ENCODE measurements around the gene DENND5B. TPM values are rescaled to one million over a fixed set of nuclear protein-coding genes. Genes with fewer than 3 reads are reported as not detected.

The DENND5B gene
- total RNA-seq, 2 donors from 2014 or later = 31.2 to 37.3 TPM

DNA sequence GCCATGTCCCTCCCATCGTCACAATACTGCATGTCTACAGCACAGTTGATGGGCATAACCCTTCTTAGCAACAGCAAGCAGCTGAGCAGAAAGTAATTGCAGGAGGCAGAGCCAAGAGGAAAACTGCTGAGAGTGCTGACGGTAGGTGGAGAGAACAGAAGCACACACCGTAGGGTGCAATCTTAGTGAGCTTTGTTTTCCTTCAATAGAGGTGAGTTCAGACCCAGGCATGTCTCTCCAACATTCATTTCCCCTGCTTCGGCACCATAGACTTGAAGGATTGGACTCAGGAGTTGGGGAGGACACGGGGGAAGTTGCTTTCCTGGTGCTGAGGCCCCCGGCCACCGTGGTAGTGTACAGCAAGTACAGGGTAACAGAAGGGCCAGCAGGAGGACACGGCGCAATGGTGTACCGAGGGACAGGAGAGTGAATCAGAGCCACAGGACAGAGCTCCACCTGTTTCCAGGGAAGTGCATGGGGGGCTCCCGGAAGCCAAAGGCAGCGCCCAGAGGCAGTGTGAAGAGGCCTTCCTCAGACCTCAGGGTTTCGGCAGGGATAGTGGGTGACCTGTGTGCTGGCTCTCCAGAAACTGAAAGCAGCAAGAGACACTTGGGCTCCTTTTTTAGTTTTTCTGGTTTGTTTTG, 228.7 kb downstream of the DENND5B start:
- Histone ChIP-seq H3K27ac (no peak overlapping the region), H3K4me1 (no peaks in the 10 kb centered on the region), H3K9me3 (no peaks in the 10 kb centered on the region), H3K36me3 (no peaks in the 10 kb centered on the region), H3K4me3 (no peak overlapping the region), H3K27me3 (no peaks in the 10 kb centered on the region)
- TF ChIP-seq, protein P1, sequence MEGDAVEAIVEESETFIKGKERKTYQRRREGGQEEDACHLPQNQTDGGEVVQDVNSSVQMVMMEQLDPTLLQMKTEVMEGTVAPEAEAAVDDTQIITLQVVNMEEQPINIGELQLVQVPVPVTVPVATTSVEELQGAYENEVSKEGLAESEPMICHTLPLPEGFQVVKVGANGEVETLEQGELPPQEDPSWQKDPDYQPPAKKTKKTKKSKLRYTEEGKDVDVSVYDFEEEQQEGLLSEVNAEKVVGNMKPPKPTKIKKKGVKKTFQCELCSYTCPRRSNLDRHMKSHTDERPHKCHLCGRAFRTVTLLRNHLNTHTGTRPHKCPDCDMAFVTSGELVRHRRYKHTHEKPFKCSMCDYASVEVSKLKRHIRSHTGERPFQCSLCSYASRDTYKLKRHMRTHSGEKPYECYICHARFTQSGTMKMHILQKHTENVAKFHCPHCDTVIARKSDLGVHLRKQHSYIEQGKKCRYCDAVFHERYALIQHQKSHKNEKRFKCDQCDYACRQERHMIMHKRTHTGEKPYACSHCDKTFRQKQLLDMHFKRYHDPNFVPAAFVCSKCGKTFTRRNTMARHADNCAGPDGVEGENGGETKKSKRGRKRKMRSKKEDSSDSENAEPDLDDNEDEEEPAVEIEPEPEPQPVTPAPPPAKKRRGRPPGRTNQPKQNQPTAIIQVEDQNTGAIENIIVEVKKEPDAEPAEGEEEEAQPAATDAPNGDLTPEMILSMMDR (IDR thresholded peaks at IDR 0.05) = no peak
- no peak for DNase-seq (ENCODE audit: low spot score)

DNA sequence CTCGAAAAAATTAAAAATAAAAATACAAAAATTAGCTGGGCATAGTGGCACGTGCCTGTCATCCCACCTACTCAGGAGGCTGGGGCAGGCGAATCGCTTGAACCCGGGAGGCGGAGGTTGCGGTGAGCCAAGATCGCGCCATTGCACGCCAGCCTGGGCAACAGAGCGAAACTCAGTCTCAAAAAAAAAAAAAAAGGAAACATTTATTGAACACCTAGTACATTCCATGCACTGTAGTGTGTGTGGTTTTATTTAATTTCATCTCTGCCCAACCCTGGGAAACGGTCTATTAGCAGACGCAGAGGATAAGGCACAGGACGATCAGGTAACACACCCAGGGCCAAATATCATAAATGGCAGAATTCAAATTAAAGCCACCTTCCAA, 229.2 kb downstream of the DENND5B start:
- no peak for DNase-seq (ENCODE audit: low spot score)
- Histone ChIP-seq H3K27me3 (no peaks in the 10 kb centered on the region), H3K4me3 (no peak overlapping the region), H3K9me3 (no peaks in the 10 kb centered on the region), H3K27ac (no peak overlapping the region), H3K4me1 (no peaks in the 10 kb centered on the region), H3K36me3 (no peaks in the 10 kb centered on the region)
- TF ChIP-seq, protein P1 (IDR thresholded peaks at IDR 0.05) = no peak

DNA sequence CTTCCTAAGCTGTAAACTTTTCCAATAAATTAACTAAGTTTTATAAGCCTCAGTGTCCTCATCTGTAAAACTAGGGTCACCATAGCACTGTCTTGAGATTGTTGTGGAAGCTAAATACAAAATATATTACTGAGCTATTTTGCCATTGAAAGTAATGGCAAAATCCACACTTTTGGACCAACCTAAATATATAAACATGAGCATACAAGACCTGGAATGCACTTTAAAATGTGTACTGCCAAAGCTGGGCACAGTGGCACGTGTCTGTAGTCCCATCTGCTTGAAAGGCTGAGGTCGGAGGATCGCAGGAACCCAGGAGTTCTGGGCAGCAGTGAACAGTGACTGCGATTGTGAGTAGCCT, 235.2 kb downstream of the DENND5B start:
- Histone ChIP-seq H3K36me3 (no peaks in the 10 kb centered on the region), H3K4me1 (no peaks in the 10 kb centered on the region), H3K4me3 (no peak overlapping the region), H3K27ac (no peak overlapping the region), H3K27me3 (no peaks in the 10 kb centered on the region), H3K9me3 (no peaks in the 10 kb centered on the region)
- no peak for DNase-seq (ENCODE audit: low spot score)
- TF ChIP-seq, protein P1 (IDR thresholded peaks at IDR 0.05) = no peak

DNA sequence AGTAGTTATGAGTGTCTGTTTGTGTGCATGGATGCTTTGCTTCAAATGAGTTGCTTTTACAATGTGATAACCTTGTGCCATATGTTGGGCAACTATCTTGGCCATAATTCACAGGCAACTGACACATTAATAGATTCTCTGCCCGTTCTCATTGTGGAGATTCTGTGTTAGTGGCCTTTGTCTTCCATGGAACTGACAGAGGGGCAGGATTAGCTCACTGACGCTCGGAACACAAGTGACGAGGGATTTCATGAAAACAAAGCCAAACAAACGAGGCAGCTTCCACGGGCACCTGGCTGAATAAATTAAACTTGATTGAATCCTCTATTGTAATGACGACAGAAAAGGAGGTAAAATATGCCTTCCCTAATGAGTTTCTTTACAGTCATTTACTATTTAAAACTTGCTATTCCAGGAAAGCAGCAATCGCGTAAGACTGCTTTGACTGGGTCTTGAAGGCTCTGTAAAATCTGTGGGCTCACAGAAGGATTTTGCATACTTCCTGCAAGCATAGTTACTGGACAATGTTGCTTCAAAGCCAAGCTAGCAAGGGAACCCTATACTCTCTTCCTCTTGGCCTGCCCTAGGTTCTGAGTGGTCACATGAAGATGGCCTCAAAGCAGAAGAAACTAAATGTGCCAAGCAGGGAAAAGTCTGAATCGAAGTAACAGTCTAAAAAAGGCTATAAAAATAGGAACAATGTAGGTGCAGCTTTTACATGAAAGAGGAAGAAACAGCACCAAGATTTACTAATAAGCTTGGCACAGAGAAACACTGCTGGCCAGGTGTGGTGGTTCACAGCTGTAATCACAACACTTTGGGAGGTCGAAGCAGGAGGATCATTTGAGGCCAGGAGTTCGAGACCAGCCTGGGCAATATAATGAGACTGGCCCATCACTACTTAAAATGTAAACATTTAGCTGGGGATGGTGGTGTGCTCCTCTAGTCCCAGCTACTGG, 236.9 kb downstream of the DENND5B start:
- no peaks in the 10 kb centered on the region for H3K4me1 ChIP-seq
- no peak overlapping the region for H3K27ac ChIP-seq
- DNase-seq (ENCODE audit: low spot score) = no peak
- H3K9me3 ChIP-seq = no peaks in the 10 kb centered on the region
- no peaks in the 10 kb centered on the region for H3K27me3 ChIP-seq
- TF ChIP-seq, protein P1 (IDR thresholded peaks at IDR 0.05) = no peak
- no peak overlapping the region for H3K4me3 ChIP-seq
- H3K36me3 ChIP-seq = no peaks in the 10 kb centered on the region

DNA sequence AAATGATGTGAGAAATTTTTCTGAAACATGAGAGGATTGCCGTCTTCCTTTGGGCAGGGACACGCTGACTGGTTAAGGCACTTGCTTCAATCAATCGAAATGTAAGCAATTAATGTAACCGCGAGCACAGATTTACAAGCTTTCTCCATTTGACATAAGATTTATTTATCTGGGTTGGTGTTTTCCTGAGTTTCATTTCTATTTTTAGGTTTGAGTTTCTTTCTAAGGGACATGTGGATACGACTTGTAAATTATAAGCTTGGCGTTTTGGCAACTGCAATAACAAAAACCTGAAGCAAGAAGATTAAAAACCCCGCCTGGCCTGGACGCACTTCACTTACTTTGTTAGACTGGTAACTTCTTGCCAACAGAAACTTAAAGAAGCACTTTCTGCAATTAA, 244.7 kb downstream of the DENND5B start:
- Histone ChIP-seq H3K36me3 (no peaks in the 10 kb centered on the region), H3K4me3 (no peak overlapping the region), H3K9me3 (no peaks in the 10 kb centered on the region), H3K4me1 (no peaks in the 10 kb centered on the region), H3K27ac (no peak overlapping the region), H3K27me3 (no peaks in the 10 kb centered on the region)
- TF ChIP-seq, protein P1 (IDR thresholded peaks at IDR 0.05) = no peak
- no peak for DNase-seq (ENCODE audit: low spot score)
